ENCODE measurements around the gene CEP97. TPM values are rescaled to one million over a fixed set of nuclear protein-coding genes. Genes with fewer than 3 reads are reported as not detected.

Gene CEP97
- total RNA-seq, 5 donors from 2014 or later (not counting 1 experiment from before 2014, with no cell fraction given) = 9.9 to 13.9 (median 12.7) TPM

GRCh38 chr3:101725194-101725889, 928 bp downstream of the CEP97 start:
- H3K36me3 Mint-ChIP-seq = peaks cover 19% of the 10 kb centered on the region
- Histone ChIP-seq H3K4me1 (ENCODE audit: control insufficient read depth in 1 of 2, extremely low read depth in 1 of 2, insufficient read depth in 2 of 2, low read length in 2 of 2) (peaks cover 25 to 32% of the 10 kb centered on the region in 2 experiments), H3K36me3 (ENCODE audit: control insufficient read depth in 2 of 2, extremely low read depth in 1 of 2, insufficient read depth in 1 of 2, low read length in 1 of 2) (peaks cover 4 to 20% of the 10 kb centered on the region in 2 donors), H3K4me3 (ENCODE audit: control insufficient read depth in 1 of 2, extremely low read depth in 1 of 2, low read length in 1 of 2) (peak overlapping the region; percentile 75 to 99), H3K9me3 (no peaks in the 10 kb centered on the region), H3K27ac (ENCODE audit: low read length) (peak overlapping the region; percentile 56), H3K27me3 (replicated peaks in 1 of 2; ENCODE audit: control insufficient read depth in 2 of 2, extremely low read depth in 1 of 2, insufficient read depth in 2 of 2, low read length in 1 of 2) (no peaks in the 10 kb centered on the region)
- CTCF ChIA-PET = interaction anchor here (0.6 to 1.9 kb wide), 8 partner anchors 30 to 504 kb away, joined by 3 to 8 read pairs (median 4); partner anchors contain the start of gene PCNP (in 1 of the 2)
- WGBS (ENCODE audit: insufficient coverage) = under 1% methylated on average over 11 of the region's 21 CpGs
- H3K4me3 Mint-ChIP-seq = peak overlapping the region; percentile 97 to 99 (median 98)
- no peaks in the 10 kb centered on the region for H3K9me3 Mint-ChIP-seq
- peak in 23 of 35 experiments; percentile 3 to 43 (median 16) for DNase-seq
- peak; percentile 8 to 36 (median 26) for ATAC-seq (replicated peaks in 1 of 4)
- peaks cover 43 to 50% (median 46%) of the 10 kb centered on the region in 3 donors for H3K4me1 Mint-ChIP-seq
- H3K27ac Mint-ChIP-seq = peak overlapping the region; percentile 98 to 99
- POLR2A ChIA-PET = interaction anchor here in 1 of 2 donors (0.7 to 1.7 kb wide), 7 partner anchors 39 to 151 kb away, joined by 3 to 10 read pairs (median 4); partner anchors contain the start of genes PCNP, RPL24 and ZBTB11
- no peaks in the 10 kb centered on the region for H3K27me3 Mint-ChIP-seq

GRCh38 chr3:101725890-101726275, 1.5 kb downstream of the CEP97 start:
- ATAC-seq (replicated peaks in 1 of 4) = no peak
- peaks cover 24 to 30% of the 10 kb centered on the region in 2 experiments for H3K4me1 ChIP-seq (ENCODE audit: control insufficient read depth in 1 of 2, extremely low read depth in 1 of 2, insufficient read depth in 2 of 2, low read length in 2 of 2)
- peaks cover 23% of the 10 kb centered on the region for H3K36me3 Mint-ChIP-seq
- H3K4me1 Mint-ChIP-seq = peaks cover 40 to 45% (median 42%) of the 10 kb centered on the region in 3 donors
- peak overlapping the region; percentile 97 to 99 (median 98) for H3K4me3 Mint-ChIP-seq
- no peak for DNase-seq
- no peaks in the 10 kb centered on the region for H3K27me3 Mint-ChIP-seq
- no peaks in the 10 kb centered on the region for H3K27me3 ChIP-seq (replicated peaks in 1 of 2; ENCODE audit: control insufficient read depth in 2 of 2, extremely low read depth in 1 of 2, insufficient read depth in 2 of 2, low read length in 1 of 2)
- H3K9me3 Mint-ChIP-seq = no peaks in the 10 kb centered on the region
- H3K36me3 ChIP-seq (ENCODE audit: control insufficient read depth in 2 of 2, extremely low read depth in 1 of 2, insufficient read depth in 1 of 2, low read length in 1 of 2) = peaks cover 4 to 24% of the 10 kb centered on the region in 2 donors
- H3K27ac Mint-ChIP-seq = peak overlapping the region; percentile 98 to 99
- no peaks in the 10 kb centered on the region for H3K9me3 ChIP-seq
- no peak overlapping the region for H3K27ac ChIP-seq (ENCODE audit: low read length)
- no CpG with 5 or more reads among the region's 3 CpGs for WGBS (ENCODE audit: insufficient coverage)
- H3K4me3 ChIP-seq (ENCODE audit: control insufficient read depth in 1 of 2, extremely low read depth in 1 of 2, low read length in 1 of 2) = peak overlapping the region; percentile 75 to 99
- CTCF ChIA-PET = interaction anchor here in 1 of 2 donors (0.6 to 1.9 kb wide), 3 partner anchors 29 to 503 kb away, joined by 3 to 8 read pairs (median 3); no protein-coding TSS in a partner anchor
- POLR2A ChIA-PET = interaction anchor here (0.6 kb wide), 2 partner anchors 12 to 109 kb away, joined by 3 to 5 read pairs; no protein-coding TSS in a partner anchor

GRCh38 chr3:101729586-101729985, 5.2 kb downstream of the CEP97 start:
- no peaks in the 10 kb centered on the region for H3K9me3 ChIP-seq
- Mint-ChIP-seq H3K4me1 (peaks cover 15 to 21% (median 17%) of the 10 kb centered on the region in 3 donors), H3K9me3 (no peaks in the 10 kb centered on the region), H3K36me3 (peaks cover 51% of the 10 kb centered on the region), H3K27ac (no peak overlapping the region), H3K27me3 (no peaks in the 10 kb centered on the region), H3K4me3 (no peak overlapping the region)
- peaks cover 10 to 50% of the 10 kb centered on the region in 2 donors for H3K36me3 ChIP-seq (ENCODE audit: control insufficient read depth in 2 of 2, extremely low read depth in 1 of 2, insufficient read depth in 1 of 2, low read length in 1 of 2)
- H3K27ac ChIP-seq (ENCODE audit: low read length) = no peak overlapping the region
- no CpG with 5 or more reads among the region's 5 CpGs for whole genome bisulfite sequencing (ENCODE audit: insufficient coverage)
- no peaks in the 10 kb centered on the region for H3K27me3 ChIP-seq (replicated peaks in 1 of 2; ENCODE audit: control insufficient read depth in 2 of 2, extremely low read depth in 1 of 2, insufficient read depth in 2 of 2, low read length in 1 of 2)
- no peak overlapping the region for H3K4me3 ChIP-seq (ENCODE audit: control insufficient read depth in 1 of 2, extremely low read depth in 1 of 2, low read length in 1 of 2)
- POLR2A ChIA-PET = interaction anchor here in 1 of 2 donors (0.6 kb wide), 1 partner anchor 67 kb away, joined by 6 read pairs; no protein-coding TSS in a partner anchor
- ATAC-seq (replicated peaks in 1 of 4) = no peak
- CTCF ChIA-PET = interaction anchor here in 1 of 2 donors (0.5 kb wide), 1 partner anchor 71 kb away, joined by 4 read pairs; no protein-coding TSS in a partner anchor
- DNase-seq = no peak
- H3K4me1 ChIP-seq (ENCODE audit: control insufficient read depth in 1 of 2, extremely low read depth in 1 of 2, insufficient read depth in 2 of 2, low read length in 2 of 2) = peaks cover 2 to 6% of the 10 kb centered on the region in 2 experiments

- peaks cover 17 to 62% of the 10 kb centered on the region in 2 donors for H3K36me3 ChIP-seq (ENCODE audit: control insufficient read depth in 2 of 2, extremely low read depth in 1 of 2, insufficient read depth in 1 of 2, low read length in 1 of 2)
- no peaks in the 10 kb centered on the region for H3K9me3 Mint-ChIP-seq
- H3K4me3 Mint-ChIP-seq = no peak overlapping the region
- POLR2A ChIA-PET = interaction anchor here in 1 of 2 donors (0.6 kb wide), 1 partner anchor 391 kb away, joined by 4 read pairs; no protein-coding TSS in a partner anchor
- H3K4me1 Mint-ChIP-seq = peaks cover 10 to 18% (median 12%) of the 10 kb centered on the region in 3 donors
- H3K27me3 Mint-ChIP-seq = no peaks in the 10 kb centered on the region
- DNase-seq = no peak
- H3K27ac ChIP-seq (ENCODE audit: low read length) = no peak overlapping the region
- ATAC-seq (replicated peaks in 1 of 4) = no peak
- H3K27me3 ChIP-seq (replicated peaks in 1 of 2; ENCODE audit: control insufficient read depth in 2 of 2, extremely low read depth in 1 of 2, insufficient read depth in 2 of 2, low read length in 1 of 2) = no peaks in the 10 kb centered on the region
- no peaks in the 10 kb centered on the region for H3K9me3 ChIP-seq
- no peak overlapping the region for H3K27ac Mint-ChIP-seq
- peaks cover 60% of the 10 kb centered on the region for H3K36me3 Mint-ChIP-seq
- H3K4me3 ChIP-seq (ENCODE audit: control insufficient read depth in 1 of 2, extremely low read depth in 1 of 2, low read length in 1 of 2) = no peak overlapping the region
- CTCF ChIA-PET = interaction anchor here (0.6 to 0.7 kb wide), 6 partner anchors 8 to 913 kb away, joined by 4 to 6 read pairs (median 4); no protein-coding TSS in a partner anchor
- H3K4me1 ChIP-seq (ENCODE audit: control insufficient read depth in 1 of 2, extremely low read depth in 1 of 2, insufficient read depth in 2 of 2, low read length in 2 of 2) = peaks cover 0 to 5% of the 10 kb centered on the region in 2 experiments
Measured at GRCh38 chr3:101730839-101731238, 6.4 kb downstream of the CEP97 start.

GRCh38 chr3:101732240-101732641, 7.8 kb downstream of the CEP97 start:
- no peak for ATAC-seq (replicated peaks in 1 of 4)
- no peaks in the 10 kb centered on the region for H3K27me3 Mint-ChIP-seq
- no peak overlapping the region for H3K27ac Mint-ChIP-seq
- no peaks in the 10 kb centered on the region for H3K27me3 ChIP-seq (replicated peaks in 1 of 2; ENCODE audit: control insufficient read depth in 2 of 2, extremely low read depth in 1 of 2, insufficient read depth in 2 of 2, low read length in 1 of 2)
- H3K4me1 Mint-ChIP-seq = peaks cover 1 to 7% (median 2%) of the 10 kb centered on the region in 3 donors
- ChIA-PET POLR2A (interaction anchor here in 1 of 2 donors (0.5 kb wide), 1 partner anchor 47 kb away, joined by 3 read pairs; the partner anchor contains the start of gene NXPE3), CTCF (interaction anchor here in 1 of 2 donors (1.3 kb wide), 1 partner anchor 8 kb away, joined by 4 read pairs; the partner anchor contains the start of gene CEP97)
- no peak for DNase-seq
- H3K4me1 ChIP-seq (ENCODE audit: control insufficient read depth in 1 of 2, extremely low read depth in 1 of 2, insufficient read depth in 2 of 2, low read length in 2 of 2) = peaks cover 0 to 4% of the 10 kb centered on the region in 2 experiments
- 100% methylated on average over 1 of the region's 4 CpGs for WGBS (ENCODE audit: insufficient coverage)
- peaks cover 20 to 67% of the 10 kb centered on the region in 2 donors for H3K36me3 ChIP-seq (ENCODE audit: control insufficient read depth in 2 of 2, extremely low read depth in 1 of 2, insufficient read depth in 1 of 2, low read length in 1 of 2)
- H3K4me3 Mint-ChIP-seq = no peak overlapping the region
- peaks cover 71% of the 10 kb centered on the region for H3K36me3 Mint-ChIP-seq
- H3K9me3 Mint-ChIP-seq = no peaks in the 10 kb centered on the region
- no peak overlapping the region for H3K27ac ChIP-seq (ENCODE audit: low read length)
- no peak overlapping the region for H3K4me3 ChIP-seq (ENCODE audit: control insufficient read depth in 1 of 2, extremely low read depth in 1 of 2, low read length in 1 of 2)
- no peaks in the 10 kb centered on the region for H3K9me3 ChIP-seq

GRCh38 chr3:101735833-101736232, 11.4 kb downstream of the CEP97 start:
- Histone ChIP-seq H3K36me3 (ENCODE audit: control insufficient read depth in 2 of 2, extremely low read depth in 1 of 2, insufficient read depth in 1 of 2, low read length in 1 of 2) (peaks cover 16 to 45% of the 10 kb centered on the region in 2 donors), H3K27me3 (replicated peaks in 1 of 2; ENCODE audit: control insufficient read depth in 2 of 2, extremely low read depth in 1 of 2, insufficient read depth in 2 of 2, low read length in 1 of 2) (no peaks in the 10 kb centered on the region), H3K27ac (ENCODE audit: low read length) (no peak overlapping the region), H3K4me1 (ENCODE audit: control insufficient read depth in 1 of 2, extremely low read depth in 1 of 2, insufficient read depth in 2 of 2, low read length in 2 of 2) (peaks cover 0 to 4% of the 10 kb centered on the region in 2 experiments), H3K9me3 (no peaks in the 10 kb centered on the region), H3K4me3 (ENCODE audit: control insufficient read depth in 1 of 2, extremely low read depth in 1 of 2, low read length in 1 of 2) (no peak overlapping the region)
- Mint-ChIP-seq H3K4me3 (no peak overlapping the region), H3K27ac (no peak overlapping the region), H3K36me3 (peaks cover 67% of the 10 kb centered on the region), H3K9me3 (no peaks in the 10 kb centered on the region), H3K27me3 (no peaks in the 10 kb centered on the region), H3K4me1 (peaks cover 0 to 7% (median 0%) of the 10 kb centered on the region in 3 donors)
- no peak for ATAC-seq (replicated peaks in 1 of 4)
- ChIA-PET CTCF (no interaction called here), POLR2A (interaction anchor here in 1 of 2 donors (1.0 kb wide), 1 partner anchor 9 kb away, joined by 3 read pairs; no protein-coding TSS in a partner anchor)
- DNase-seq = peak in 4 of 35 experiments; percentile 15 to 43 (median 24)
- 100% methylated on average over 8 of the region's 10 CpGs for WGBS (ENCODE audit: insufficient coverage)

Data from T-cell (primary cell).